EH (cell line): Measurements from ENCODE around the gene CCDC182.

Experiments used
- DNase-seq: peaks from one replicate; pipeline ENCODE4 v3.0.0-alpha.2; 2015; ENCODE audit warnings: low read depth

Gene CCDC182

GRCh38 chr17:57756951-57757350 lies 11.9 kb upstream of the CCDC182 start:
- no peak for DNase-seq

DNA sequence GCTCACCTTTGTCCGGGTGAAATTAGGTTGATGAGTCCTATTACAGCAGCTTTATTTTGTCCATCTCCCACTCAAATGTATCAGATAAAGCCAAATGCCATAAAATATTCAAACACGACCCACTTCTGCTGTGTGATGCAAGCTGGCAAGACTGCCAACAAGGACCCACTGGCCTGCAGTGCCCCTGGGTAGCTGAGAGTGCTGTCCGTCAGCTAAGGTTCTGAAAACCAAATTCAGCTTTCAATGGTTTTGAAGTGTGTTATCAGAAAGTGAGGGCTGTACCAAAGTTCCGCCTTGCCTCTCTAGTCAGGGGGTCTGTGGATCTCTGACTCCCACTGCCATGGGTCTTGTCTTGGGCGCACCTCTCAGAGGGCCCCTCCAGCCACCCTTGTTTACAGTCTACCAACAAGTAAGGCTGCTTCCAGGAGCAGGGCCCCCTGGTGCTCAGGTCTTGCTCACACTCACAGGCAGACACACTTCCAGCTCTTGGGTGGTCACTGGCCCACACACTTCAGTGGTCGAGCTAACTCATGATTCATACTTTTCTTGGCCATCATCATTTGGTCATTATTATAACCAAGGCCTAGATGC lies 10.5 kb upstream of the CCDC182 start:
- peak; percentile 3 for DNase-seq

DNA sequence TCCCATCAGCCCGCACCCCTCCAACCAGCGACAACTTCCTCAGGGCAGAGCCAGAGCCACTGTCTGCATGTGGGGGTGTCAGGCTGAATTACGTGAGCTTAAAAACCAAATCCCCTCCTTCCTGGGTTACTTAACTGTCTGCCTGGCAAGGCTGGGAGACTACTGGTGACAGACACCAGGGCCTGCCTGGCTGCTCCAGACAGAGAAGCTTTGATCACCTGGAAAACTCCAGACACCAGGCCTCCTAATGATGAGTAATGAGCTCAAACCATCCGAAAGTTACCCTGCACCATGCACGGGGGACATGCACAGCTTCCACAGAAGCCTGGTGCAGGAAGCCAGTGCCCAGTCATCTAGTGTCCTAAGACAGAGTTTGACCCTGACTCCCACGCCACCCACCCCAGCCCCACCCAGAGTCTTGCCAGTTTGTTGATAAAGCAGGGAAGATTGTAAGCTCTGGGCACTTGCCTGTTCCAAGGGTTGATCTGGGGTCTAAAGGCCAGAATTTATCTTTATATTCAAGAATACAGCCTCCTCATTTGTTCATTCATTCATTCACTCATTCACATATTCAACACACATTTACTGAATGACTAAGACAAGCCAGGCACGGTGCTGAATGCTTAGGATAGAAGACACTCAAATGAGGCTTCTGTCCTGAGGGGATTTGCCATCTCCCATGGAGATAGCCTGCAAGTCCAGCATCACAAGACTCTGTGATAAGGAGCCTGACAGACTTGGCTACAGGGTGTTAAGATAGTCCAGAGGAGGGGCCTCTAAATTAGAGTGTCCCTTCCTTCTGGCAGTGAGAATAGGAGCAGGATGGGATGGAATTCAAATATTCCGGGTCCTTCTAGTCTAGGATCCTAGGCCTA lies 7.2 kb upstream of the CCDC182 start:
- no peak for DNase-seq

DNA sequence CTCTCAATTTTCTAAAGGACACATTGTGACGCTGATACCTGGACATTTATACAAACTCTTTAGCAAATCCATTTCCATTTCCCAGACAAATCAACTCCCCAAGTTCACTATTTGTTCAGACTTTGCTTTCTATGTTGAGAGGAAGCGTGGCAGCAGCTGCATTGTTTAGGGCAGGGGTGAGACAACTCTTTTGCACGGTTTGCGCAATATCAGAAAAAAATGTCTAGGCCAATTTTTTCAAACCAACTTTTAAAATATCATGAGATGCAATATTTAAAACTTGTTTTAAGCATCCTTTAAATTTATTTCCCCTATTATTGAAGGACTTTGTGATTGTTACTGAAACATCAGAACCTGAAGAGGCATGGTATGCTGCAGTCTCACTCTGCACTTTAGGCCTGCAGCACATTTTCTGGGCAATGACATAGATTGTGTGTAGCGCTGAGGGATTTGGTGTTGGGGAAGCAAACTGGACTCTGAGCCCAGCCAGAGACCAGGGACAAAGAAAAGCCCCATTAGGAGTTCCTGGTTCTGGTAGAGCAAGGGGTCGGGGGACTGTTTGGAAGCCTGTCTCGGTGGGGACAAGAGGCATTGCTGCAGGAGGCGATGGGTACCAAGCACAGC lies 6.4 kb upstream of the CCDC182 start:
- DNase-seq: no peak

GRCh38 chr17:57750895-57751294 lies 5.8 kb upstream of the CCDC182 start:
- DNase-seq: no peak

- no peak for DNase-seq
These were observed 5.2 kb upstream of the CCDC182 start for GRCh38 chr17:57750109-57750871.

- DNase-seq: no peak
These were observed 4.6 kb upstream of the CCDC182 start for GRCh38 chr17:57749701-57750100.

GRCh38 chr17:57747221-57748017 lies 2.3 kb upstream of the CCDC182 start:
- DNase-seq: peak; percentile 65

DNA sequence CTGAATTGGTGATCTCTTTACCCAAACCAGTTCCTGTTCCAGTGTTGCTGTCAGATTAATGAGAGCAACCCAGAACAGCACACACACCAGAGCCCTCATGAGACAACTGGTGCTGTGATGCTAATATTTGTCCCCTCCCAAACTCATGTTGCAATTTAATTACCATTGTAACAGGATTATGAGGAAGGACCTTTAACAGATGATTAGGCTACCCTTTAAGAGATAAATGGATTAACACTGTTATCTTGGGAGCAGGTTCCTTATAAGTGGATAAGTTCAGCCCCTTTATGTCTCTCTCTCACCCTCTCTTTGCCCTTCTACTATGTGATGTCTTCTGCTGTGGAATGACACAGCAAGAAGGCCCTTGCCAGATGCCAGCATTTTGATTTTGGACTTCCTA lies 1.1 kb upstream of the CCDC182 start:
- no peak for DNase-seq

- DNase-seq: no peak
These were observed 616 bp downstream of the CCDC182 start for GRCh38 chr17:57744195-57745170.

GRCh38 chr17:57740235-57740528 lies 4.9 kb downstream of the CCDC182 start:
- DNase-seq: no peak

- DNase-seq: peak; percentile 6
These were observed 5.5 kb downstream of the CCDC182 start for GRCh38 chr17:57739402-57740234.

GRCh38 chr17:57737450-57737849 lies 7.6 kb downstream of the CCDC182 start:
- no peak for DNase-seq

DNA sequence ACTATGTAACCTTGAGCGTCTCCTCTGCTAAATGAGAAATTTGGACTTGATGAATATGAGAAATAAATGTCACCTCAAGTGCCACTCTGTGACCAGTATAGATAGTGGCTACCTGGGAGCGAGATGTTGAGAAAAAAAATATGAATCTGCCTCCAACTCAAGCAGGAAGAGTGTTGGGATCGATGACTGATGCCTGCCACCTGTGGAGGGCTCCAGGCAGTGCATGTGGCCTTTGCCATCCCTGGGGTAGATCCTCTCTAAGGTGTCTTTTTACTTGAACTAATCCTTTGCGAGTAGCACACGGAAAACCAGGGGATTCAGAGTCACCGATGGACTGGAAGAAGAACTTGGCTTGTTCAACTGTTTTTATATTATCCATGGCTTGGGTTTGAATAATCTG lies 9.4 kb downstream of the CCDC182 start:
- DNase-seq: no peak

DNA sequence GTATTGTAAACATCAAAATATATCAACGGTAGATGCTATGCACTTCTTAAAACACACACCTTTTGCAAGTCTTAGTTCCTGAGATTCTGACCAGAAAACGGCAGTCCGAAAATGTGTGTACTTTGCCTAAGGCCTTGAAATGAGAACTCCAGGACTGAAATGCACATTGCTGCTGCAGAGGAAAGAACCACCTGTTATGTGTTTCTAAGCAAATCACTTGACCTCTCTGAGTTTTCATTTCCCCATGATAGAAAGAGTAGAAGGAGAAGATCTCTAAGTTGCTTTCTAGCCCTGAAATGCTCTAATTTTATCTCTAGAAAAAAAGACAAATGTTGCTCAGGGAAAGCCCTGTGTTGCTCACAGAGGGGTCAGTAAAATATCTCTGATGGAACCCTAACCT lies 9.9 kb downstream of the CCDC182 start:
- DNase-seq: no peak

DNA sequence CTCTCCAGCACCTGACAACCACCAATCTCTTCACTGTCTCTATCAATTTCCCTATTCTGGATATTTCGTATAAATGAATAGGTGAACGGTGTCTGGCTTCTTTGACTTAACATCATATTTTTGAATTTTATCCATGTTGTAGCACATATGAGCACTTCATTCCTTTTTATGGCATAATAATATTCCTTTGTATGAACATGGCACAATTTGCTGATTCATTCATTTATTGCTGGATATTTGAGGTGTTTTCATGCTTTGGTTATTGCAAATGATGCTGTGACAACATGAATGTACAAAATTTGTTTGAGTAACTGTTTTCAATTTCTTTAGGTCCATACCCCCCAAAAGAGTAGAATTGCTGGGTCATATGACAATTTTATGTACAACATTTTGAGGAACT lies 12.0 kb downstream of the CCDC182 start:
- DNase-seq: no peak

GRCh38 chr17:57732062-57732461 lies 13.0 kb downstream of the CCDC182 start:
- DNase-seq: no peak

- no peak for DNase-seq
These were observed 14.9 kb downstream of the CCDC182 start for GRCh38 chr17:57730026-57730701.

DNA sequence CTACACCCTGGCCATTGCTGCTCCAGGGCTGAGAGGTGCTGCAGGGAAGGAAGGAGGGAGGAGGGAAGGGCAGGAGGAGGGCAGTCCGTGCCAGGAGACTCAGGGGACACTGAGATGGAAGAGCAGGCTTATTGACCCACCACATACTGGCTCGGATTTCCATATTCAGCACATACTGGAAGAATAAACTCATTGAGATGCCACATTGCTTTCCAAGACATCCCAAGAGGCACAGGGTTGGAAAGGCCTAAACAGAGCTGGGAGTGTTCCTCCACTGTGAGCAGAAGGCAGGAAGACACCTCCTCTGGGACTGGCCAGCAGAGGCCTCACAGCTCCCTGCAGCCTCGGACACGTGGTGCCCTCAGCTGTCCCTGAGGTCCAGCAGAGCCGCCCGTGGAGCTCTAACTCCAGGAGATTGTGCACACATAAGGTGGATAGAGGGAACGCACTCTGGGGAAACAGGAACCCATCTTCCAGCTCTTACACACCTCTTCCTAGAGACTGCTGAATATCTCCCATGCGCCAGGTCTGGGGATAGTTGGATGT lies 17.4 kb downstream of the CCDC182 start:
- no peak for DNase-seq
